Superior temporal gyrus (tissue), 1 donor: ENCODE measurements around the gene SFXN1.
"Not testable (repeated sequence)": the region's sequence is repeated elsewhere in the genome, so short reads cannot be mapped to it uniquely, and the experiment has no call there.

ENCODE experiments used
- DNase-seq: peaks from one replicate; pipeline ENCODE4 v3.0.0-alpha.2; 2016; ENCODE audit errors: extremely low spot score

SFXN1 gene

GRCh38 chr5:175494264-175495183 is 16.2 kb downstream of the SFXN1 start:
- no peak for DNase-seq

GRCh38 chr5:175501759-175502158 is 23.4 kb downstream of the SFXN1 start:
- no peak for DNase-seq

GRCh38 chr5:175507671-175508070 is 29.3 kb downstream of the SFXN1 start:
- DNase-seq = not testable (repeated sequence)

GRCh38 chr5:175508896-175509295 is 30.5 kb downstream of the SFXN1 start:
- no peak for DNase-seq

- DNase-seq = no peak
Measured at GRCh38 chr5:175513297-175513696, 34.9 kb downstream of the SFXN1 start.

- no peak for DNase-seq
Measured at GRCh38 chr5:175513726-175514125, 35.4 kb downstream of the SFXN1 start.

- peak; percentile 65 for DNase-seq
Measured at GRCh38 chr5:175516933-175517823, 38.8 kb downstream of the SFXN1 start.

GRCh38 chr5:175517824-175518450 is 39.6 kb downstream of the SFXN1 start:
- peak; percentile 62 for DNase-seq

- no peak for DNase-seq
Measured at GRCh38 chr5:175519006-175519405, 40.6 kb downstream of the SFXN1 start.

GRCh38 chr5:175520321-175520720 is 42.0 kb downstream of the SFXN1 start:
- no peak for DNase-seq

GRCh38 chr5:175520873-175521272 is 42.5 kb downstream of the SFXN1 start:
- peak; percentile 46 for DNase-seq

GRCh38 chr5:175521313-175521833 is 43.0 kb downstream of the SFXN1 start:
- DNase-seq = no peak

- DNase-seq = no peak
Measured at GRCh38 chr5:175523292-175523691, 44.9 kb downstream of the SFXN1 start.

GRCh38 chr5:175524211-175524610 is 45.9 kb downstream of the SFXN1 start:
- DNase-seq = no peak

- DNase-seq = no peak
Measured at GRCh38 chr5:175526691-175527090, 48.3 kb downstream of the SFXN1 start.

GRCh38 chr5:175531361-175531760 is 53.0 kb downstream of the SFXN1 start:
- no peak for DNase-seq

- DNase-seq = peak; percentile 86
Measured at GRCh38 chr5:175534070-175534932, 55.9 kb downstream of the SFXN1 start.

GRCh38 chr5:175535331-175535730 is 57.0 kb downstream of the SFXN1 start:
- not testable (repeated sequence) for DNase-seq

- DNase-seq = no peak
Measured at GRCh38 chr5:175535796-175536195, 57.4 kb downstream of the SFXN1 start.

GRCh38 chr5:175538576-175538975 is 60.2 kb downstream of the SFXN1 start:
- DNase-seq = no peak

GRCh38 chr5:175539936-175540335 is 61.6 kb downstream of the SFXN1 start:
- DNase-seq = no peak
